NCI-H2029 (cell line): Measurements from ENCODE around the gene CLIC6.
"Not testable (repeated sequence)": the region's sequence is repeated elsewhere in the genome, so short reads cannot be mapped to it uniquely, and the experiment has no call there.

Experiments used
- DNase-seq: peaks from one replicate; lab custom pipeline; 2025; lab: John Stamatoyannopoulos, UW

CLIC6 gene

GRCh38 chr21:34693192-34693810 is 24.5 kb downstream of the CLIC6 start:
- DNase-seq, result peak; percentile 61

- no peak for DNase-seq
These were observed 26.6 kb downstream of the CLIC6 start for GRCh38 chr21:34695434-34695833.

- no peak for DNase-seq
These were observed 27.3 kb downstream of the CLIC6 start for GRCh38 chr21:34696121-34696520.

- no peak for DNase-seq
These were observed 29.0 kb downstream of the CLIC6 start for GRCh38 chr21:34697826-34698225.

GRCh38 chr21:34698270-34699015 is 29.6 kb downstream of the CLIC6 start:
- no peak for DNase-seq

- DNase-seq, result no peak
These were observed 31.8 kb downstream of the CLIC6 start for GRCh38 chr21:34700605-34701004.

GRCh38 chr21:34701726-34702125 is 32.9 kb downstream of the CLIC6 start:
- DNase-seq, result no peak

- DNase-seq, result no peak
These were observed 33.8 kb downstream of the CLIC6 start for GRCh38 chr21:34702341-34703170.

GRCh38 chr21:34703571-34703970 is 34.8 kb downstream of the CLIC6 start:
- DNase-seq, result no peak

- DNase-seq, result no peak
These were observed 35.3 kb downstream of the CLIC6 start for GRCh38 chr21:34704119-34704518.

GRCh38 chr21:34705011-34705410 is 36.2 kb downstream of the CLIC6 start:
- DNase-seq, result no peak

- DNase-seq, result no peak
These were observed 37.5 kb downstream of the CLIC6 start for GRCh38 chr21:34706337-34706736.

- no peak for DNase-seq
These were observed 39.1 kb downstream of the CLIC6 start for GRCh38 chr21:34707876-34708325.

- DNase-seq, result no peak
These were observed 44.8 kb downstream of the CLIC6 start for GRCh38 chr21:34713621-34714020.

GRCh38 chr21:34715518-34715917 is 46.7 kb downstream of the CLIC6 start:
- DNase-seq, result no peak

- no peak for DNase-seq
These were observed 47.3 kb downstream of the CLIC6 start for GRCh38 chr21:34715985-34716596.

GRCh38 chr21:34718529-34718928 is 49.7 kb downstream of the CLIC6 start:
- DNase-seq, result not testable (repeated sequence)

GRCh38 chr21:34722684-34723300 is 54.0 kb downstream of the CLIC6 start:
- no peak for DNase-seq

GRCh38 chr21:34724131-34724856 is 55.5 kb downstream of the CLIC6 start:
- peak; percentile 17 for DNase-seq

GRCh38 chr21:34724857-34725195 is 56.0 kb downstream of the CLIC6 start:
- no peak for DNase-seq

GRCh38 chr21:34726627-34727337 is 58.0 kb downstream of the CLIC6 start:
- DNase-seq, result no peak
